GM10248 (cell line): Measurements from ENCODE around the gene CT45A10.
A peak's percentile ranks its signal among the peaks of the same experiment; 100 is the strongest.
"Not testable (repeated sequence)": the region's sequence is repeated elsewhere in the genome, so short reads cannot be mapped to it uniquely, and the experiment has no call there.

Experiments used
- CTCF ChIA-PET: fragments of 300-600 bp; sonication (Branson Sonifier 250); formaldehyde crosslinking; extraction: SDS; loops from one replicate; lab custom pipeline; 2021; ENCODE audit warnings: antibody characterized with exemption; lab: Yijun Ruan, JAX
- POLR2A ChIA-PET: fragments of 350-650 bp; sonication (Branson Sonifier 250); formaldehyde crosslinking; extraction: SDS; loops from one replicate; lab custom pipeline; 2020; ENCODE audit warnings: antibody characterized with exemption; lab: Yijun Ruan, JAX
- DNase-seq: peaks from one replicate; pipeline ENCODE4 v3.0.0; 2012; ENCODE audit errors: extremely low spot score
- TF ChIP-seq, protein P1 (sequence below): IDR thresholded peaks from 2 replicates; pipeline ENCODE4 v1.5.1; 2012; ENCODE audit warnings: mild to moderate bottlenecking, low read depth; ENCODE audit errors: extremely low read depth, missing control alignments, control extremely low read depth

The CT45A10 gene

DNA sequence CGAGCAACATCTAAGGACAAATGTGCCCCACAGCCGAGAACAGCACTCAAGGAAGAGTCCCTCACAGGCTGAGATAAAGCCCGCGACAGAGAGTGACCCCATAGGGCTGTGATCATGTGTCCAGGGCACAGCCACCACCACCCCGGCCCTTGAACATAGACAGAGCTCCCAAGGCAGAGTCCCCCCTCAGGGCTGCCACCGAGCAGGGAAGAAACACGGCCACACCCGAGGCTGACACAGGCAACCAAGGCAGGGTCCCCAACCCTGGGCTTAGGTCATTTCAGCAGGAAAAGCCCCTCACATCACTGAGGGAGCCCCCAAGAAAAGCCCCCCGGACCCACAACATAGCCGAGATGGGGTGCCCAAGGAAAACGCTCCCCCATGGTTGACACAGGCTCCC, 463 bp downstream of the CT45A10 start:
- TF ChIP-seq, protein P1, sequence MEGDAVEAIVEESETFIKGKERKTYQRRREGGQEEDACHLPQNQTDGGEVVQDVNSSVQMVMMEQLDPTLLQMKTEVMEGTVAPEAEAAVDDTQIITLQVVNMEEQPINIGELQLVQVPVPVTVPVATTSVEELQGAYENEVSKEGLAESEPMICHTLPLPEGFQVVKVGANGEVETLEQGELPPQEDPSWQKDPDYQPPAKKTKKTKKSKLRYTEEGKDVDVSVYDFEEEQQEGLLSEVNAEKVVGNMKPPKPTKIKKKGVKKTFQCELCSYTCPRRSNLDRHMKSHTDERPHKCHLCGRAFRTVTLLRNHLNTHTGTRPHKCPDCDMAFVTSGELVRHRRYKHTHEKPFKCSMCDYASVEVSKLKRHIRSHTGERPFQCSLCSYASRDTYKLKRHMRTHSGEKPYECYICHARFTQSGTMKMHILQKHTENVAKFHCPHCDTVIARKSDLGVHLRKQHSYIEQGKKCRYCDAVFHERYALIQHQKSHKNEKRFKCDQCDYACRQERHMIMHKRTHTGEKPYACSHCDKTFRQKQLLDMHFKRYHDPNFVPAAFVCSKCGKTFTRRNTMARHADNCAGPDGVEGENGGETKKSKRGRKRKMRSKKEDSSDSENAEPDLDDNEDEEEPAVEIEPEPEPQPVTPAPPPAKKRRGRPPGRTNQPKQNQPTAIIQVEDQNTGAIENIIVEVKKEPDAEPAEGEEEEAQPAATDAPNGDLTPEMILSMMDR = no peak
- POLR2A ChIA-PET = no interaction called here
- DNase-seq = no peak
- CTCF ChIA-PET = no interaction called here

DNA sequence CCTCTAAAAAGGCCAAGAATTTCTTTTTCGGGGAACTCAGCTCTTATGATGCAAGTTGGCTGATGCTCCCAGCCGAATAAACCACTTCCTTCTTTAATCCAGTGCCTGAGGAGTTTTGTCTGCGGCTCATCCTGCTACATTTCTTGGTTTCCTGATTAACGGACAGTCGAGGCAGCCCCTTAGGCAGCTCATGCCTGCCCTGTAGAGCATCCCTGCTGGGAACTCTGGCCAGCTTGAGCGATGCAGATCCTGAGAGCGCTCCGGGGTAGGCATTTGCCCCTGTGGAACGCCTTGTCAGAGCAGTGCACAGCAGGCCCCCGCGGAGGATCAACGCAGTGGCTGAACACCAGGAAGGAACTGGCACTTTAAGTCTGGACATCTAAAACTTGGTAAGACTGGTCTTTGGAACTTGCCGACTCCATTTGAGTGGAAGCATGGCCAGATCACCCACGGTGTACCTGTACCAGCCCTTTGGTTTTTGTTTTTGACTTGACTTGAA, 3.1 kb downstream of the CT45A10 start:
- TF ChIP-seq, protein P1 = no peak
- POLR2A ChIA-PET = no interaction called here
- no peak for DNase-seq
- CTCF ChIA-PET = no interaction called here

DNA sequence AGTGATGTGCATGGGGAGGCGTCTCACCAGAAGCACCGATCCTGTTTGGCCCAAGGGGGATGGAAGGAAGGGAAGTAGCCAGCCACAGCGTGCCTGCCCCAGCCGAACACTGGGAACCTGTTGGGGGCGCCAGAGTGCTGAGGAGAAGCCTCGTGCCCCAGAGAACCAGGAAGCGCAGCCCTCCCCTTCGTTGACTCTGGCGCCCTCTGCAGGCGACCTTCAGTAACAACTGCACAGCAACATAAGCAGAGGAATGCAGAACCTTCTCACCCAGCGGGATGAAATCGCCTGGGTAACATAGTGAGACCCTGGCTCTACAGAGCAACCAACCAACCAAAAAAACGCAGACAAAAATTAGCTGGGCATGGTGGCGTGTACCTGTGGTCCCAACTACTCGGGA, 4.3 kb downstream of the CT45A10 start:
- DNase-seq, POLR2A ChIA-PET, CTCF ChIA-PET: not testable (repeated sequence)

DNA sequence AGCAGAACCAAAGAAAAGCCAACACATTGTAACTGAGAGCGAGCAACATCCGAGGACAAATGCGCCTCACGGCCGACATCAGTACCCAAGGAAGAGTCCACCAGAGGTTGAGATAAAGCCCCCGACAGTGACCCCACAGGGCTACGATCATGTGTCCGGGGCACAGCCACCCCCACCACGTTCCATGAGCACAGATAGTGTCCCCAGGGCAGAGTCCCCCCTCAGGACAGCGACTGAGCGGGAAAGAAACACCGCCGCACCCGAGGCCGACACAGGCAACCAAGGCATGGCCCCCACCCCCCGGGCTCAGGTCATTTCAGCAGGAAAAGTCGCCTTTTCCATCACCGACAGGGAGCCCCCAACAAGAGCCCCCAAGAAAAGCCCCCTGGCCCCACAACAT, 5.0 kb downstream of the CT45A10 start:
- POLR2A ChIA-PET, CTCF ChIA-PET, DNase-seq: not testable (repeated sequence)

More for the DNA sequence above, 4.3 kb downstream of the CT45A10 start:
- TF ChIP-seq, protein P1 = peak; percentile 42

DNA sequence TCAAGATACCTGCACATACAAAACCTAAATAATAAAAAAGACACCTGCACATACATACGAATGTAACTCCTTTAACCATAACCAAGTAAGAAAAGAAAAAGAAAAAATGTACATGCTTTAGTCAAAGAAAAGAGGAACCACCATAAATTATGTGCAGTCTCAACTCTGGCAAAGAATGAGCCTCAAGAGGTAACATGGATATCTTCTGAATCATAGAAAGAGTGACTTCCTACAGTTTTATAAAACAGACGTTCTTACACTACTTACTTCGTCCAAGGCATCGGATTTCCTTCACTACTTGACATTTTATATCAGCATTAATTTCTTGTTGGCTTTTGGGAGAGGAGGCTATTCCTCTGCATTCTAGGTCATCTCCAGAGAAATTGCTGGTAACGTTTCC, 10.5 kb downstream of the CT45A10 start:
- CTCF ChIA-PET, DNase-seq, POLR2A ChIA-PET: not testable (repeated sequence)

DNA sequence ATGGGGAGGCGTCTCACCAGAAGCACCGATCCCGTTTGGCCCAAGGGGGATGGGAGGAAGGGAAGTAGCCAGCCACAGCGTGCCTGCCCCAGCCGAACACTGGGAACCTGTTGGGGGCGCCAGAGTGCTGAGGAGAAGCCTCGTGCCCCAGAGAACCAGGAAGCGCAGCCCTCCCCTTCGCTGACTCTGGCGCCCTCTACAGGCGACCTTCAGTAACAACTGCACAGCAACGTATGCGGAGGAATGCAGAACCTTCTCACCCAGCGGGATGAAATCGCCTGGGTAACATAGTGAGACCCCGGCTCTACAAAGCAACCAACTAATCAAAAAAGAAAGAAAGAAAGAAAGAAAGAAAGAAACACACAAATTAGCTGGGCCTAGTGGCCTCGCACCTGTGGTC, 21.5 kb downstream of the CT45A10 start, which contains the start of gene CT45A9:
CT45A9 (minus strand) TSS at position 101 of the 400 bp plus-strand sequence. CDS start 3,751 bp downstream, outside the sequence.
- DNase-seq, CTCF ChIA-PET, POLR2A ChIA-PET: not testable (repeated sequence)

DNA sequence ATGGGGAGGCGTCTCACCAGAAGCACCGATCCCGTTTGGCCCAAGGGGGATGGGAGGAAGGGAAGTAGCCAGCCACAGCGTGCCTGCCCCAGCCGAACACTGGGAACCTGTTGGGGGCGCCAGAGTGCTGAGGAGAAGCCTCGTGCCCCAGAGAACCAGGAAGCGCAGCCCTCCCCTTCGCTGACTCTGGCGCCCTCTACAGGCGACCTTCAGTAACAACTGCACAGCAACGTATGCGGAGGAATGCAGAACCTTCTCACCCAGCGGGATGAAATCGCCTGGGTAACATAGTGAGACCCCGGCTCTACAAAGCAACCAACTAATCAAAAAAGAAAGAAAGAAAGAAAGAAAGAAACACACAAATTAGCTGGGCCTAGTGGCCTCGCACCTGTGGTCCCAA, 38.8 kb downstream of the CT45A10 start, which contains the start of gene CT45A8:
CT45A8 (minus strand) TSS at position 101 of the 400 bp plus-strand sequence. CDS start 3,755 bp downstream, outside the sequence.
- DNase-seq, CTCF ChIA-PET, POLR2A ChIA-PET: not testable (repeated sequence)

DNA sequence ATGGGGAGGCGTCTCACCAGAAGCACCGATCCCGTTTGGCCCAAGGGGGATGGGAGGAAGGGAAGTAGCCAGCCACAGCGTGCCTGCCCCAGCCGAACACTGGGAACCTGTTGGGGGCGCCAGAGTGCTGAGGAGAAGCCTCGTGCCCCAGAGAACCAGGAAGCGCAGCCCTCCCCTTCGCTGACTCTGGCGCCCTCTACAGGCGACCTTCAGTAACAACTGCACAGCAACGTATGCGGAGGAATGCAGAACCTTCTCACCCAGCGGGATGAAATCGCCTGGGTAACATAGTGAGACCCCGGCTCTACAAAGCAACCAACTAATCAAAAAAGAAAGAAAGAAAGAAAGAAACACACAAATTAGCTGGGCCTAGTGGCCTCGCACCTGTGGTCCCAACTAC, 56.1 kb downstream of the CT45A10 start, which contains the start of gene CT45A7:
CT45A7 (minus strand) TSS at position 101 of the 400 bp plus-strand sequence. CDS start 3,747 bp downstream, outside the sequence.
- DNase-seq, CTCF ChIA-PET, POLR2A ChIA-PET: not testable (repeated sequence)
